A549 (cell line): ENCODE data around the gene ELF2.

ENCODE experiments used
- BHLHE40 ChIP-seq: IDR thresholded peaks from 2 replicates; pipeline ENCODE4 v1.6.1; 2012; ENCODE audit warnings: low read depth, low read length, inconsistent platforms
- CEBPB ChIP-seq, 2 experiments: fragments of >200 bp in 1 of 2; sonication (Bioruptor Twin) in 1 of 2; formaldehyde crosslinking in 1 of 2; IDR thresholded peaks; 2 replicates each; pipeline ENCODE4 v1.6.1; 2012 to 2016
- CHD4 ChIP-seq: fragments of 200-600 bp; sonication (generic); IDR thresholded peaks from 2 replicates; pipeline ENCODE4 v1.6.1; 2016; ENCODE audit warnings: antibody characterized with exemption, mild to moderate bottlenecking, borderline replicate concordance
- CTCF ChIP-seq: fragments of >200 bp; sonication (Bioruptor Twin); formaldehyde crosslinking; IDR thresholded peaks from 3 replicates; pipeline ENCODE4 v1.5.1; 2016
- HMGXB4 ChIP-seq: fragments of 250-450 bp; sonication (Bioruptor Pico); IDR thresholded peaks from 2 replicates; pipeline ENCODE4 v1.5.0; 2021; ENCODE audit warnings: mild to moderate bottlenecking, moderate library complexity, borderline replicate concordance
- NR3C1 ChIP-seq: fragments of >200 bp; sonication (Bioruptor Twin); formaldehyde crosslinking; IDR thresholded peaks from 3 replicates; pipeline ENCODE4 v1.6.1; 2017
- POLR2A ChIP-seq: IDR thresholded peaks from 2 replicates; pipeline ENCODE4 v1.6.1; 2012; ENCODE audit warnings: mild to moderate bottlenecking, low read length
- RFX5 ChIP-seq: fragments of 450-650 bp; IDR thresholded peaks from 2 replicates; pipeline ENCODE4 v1.7.1; 2014; ENCODE audit warnings: antibody characterized with exemption, mild to moderate bottlenecking, moderate library complexity
- RNF2 ChIP-seq: fragments of 200-600 bp; sonication (generic); IDR thresholded peaks from 2 replicates; pipeline ENCODE4 v1.6.1; 2016; ENCODE audit warnings: low read depth, mild to moderate bottlenecking, antibody characterized with exemption, moderate library complexity, borderline replicate concordance
- TF ChIP-seq, protein P1 (sequence below): fragments of 200-600 bp; sonication (generic); IDR thresholded peaks from 2 replicates; pipeline ENCODE4 v1.6.1; 2016; ENCODE audit warnings: antibody characterized with exemption, mild to moderate bottlenecking, moderate library complexity

GRCh38 chr4:139085141-139085540 lies 91.9 kb downstream of the ELF2 start:
- no peak for TF ChIP-seq RFX5
- no peak for TF ChIP-seq CEBPB (IDR thresholded peaks at IDR 0.05)
- TF ChIP-seq CHD4 = no peak
- TF ChIP-seq, protein P1, sequence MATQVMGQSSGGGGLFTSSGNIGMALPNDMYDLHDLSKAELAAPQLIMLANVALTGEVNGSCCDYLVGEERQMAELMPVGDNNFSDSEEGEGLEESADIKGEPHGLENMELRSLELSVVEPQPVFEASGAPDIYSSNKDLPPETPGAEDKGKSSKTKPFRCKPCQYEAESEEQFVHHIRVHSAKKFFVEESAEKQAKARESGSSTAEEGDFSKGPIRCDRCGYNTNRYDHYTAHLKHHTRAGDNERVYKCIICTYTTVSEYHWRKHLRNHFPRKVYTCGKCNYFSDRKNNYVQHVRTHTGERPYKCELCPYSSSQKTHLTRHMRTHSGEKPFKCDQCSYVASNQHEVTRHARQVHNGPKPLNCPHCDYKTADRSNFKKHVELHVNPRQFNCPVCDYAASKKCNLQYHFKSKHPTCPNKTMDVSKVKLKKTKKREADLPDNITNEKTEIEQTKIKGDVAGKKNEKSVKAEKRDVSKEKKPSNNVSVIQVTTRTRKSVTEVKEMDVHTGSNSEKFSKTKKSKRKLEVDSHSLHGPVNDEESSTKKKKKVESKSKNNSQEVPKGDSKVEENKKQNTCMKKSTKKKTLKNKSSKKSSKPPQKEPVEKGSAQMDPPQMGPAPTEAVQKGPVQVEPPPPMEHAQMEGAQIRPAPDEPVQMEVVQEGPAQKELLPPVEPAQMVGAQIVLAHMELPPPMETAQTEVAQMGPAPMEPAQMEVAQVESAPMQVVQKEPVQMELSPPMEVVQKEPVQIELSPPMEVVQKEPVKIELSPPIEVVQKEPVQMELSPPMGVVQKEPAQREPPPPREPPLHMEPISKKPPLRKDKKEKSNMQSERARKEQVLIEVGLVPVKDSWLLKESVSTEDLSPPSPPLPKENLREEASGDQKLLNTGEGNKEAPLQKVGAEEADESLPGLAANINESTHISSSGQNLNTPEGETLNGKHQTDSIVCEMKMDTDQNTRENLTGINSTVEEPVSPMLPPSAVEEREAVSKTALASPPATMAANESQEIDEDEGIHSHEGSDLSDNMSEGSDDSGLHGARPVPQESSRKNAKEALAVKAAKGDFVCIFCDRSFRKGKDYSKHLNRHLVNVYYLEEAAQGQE = no peak
- no peak for TF ChIP-seq HMGXB4 (CRISPR knock-in tag)
- TF ChIP-seq CTCF = peak; percentile 38
- no peak for TF ChIP-seq NR3C1
- no peak for TF ChIP-seq POLR2A
- TF ChIP-seq BHLHE40 = no peak
- no peak for TF ChIP-seq RNF2
